Breast epithelium (tissue), 3 donors: ENCODE data around the gene SPDYE4.

ENCODE experiments used
- POLR2A ChIP-seq: fragments of 450-650 bp; IDR thresholded peaks from one replicate; pipeline ENCODE4 v1.6.1; 2016; ENCODE audit warnings: antibody characterized with exemption, mild to moderate bottlenecking, moderate library complexity
- TF ChIP-seq, protein P1 (sequence below), 3 donors: fragments of 450-650 bp; IDR thresholded peaks; one replicate each; pipeline ENCODE4 v1.5.1; 2016 to 2017; ENCODE audit warnings: antibody characterized with exemption in 3 of 3, mild to moderate bottlenecking in 3 of 3, moderate library complexity in 3 of 3

DNA sequence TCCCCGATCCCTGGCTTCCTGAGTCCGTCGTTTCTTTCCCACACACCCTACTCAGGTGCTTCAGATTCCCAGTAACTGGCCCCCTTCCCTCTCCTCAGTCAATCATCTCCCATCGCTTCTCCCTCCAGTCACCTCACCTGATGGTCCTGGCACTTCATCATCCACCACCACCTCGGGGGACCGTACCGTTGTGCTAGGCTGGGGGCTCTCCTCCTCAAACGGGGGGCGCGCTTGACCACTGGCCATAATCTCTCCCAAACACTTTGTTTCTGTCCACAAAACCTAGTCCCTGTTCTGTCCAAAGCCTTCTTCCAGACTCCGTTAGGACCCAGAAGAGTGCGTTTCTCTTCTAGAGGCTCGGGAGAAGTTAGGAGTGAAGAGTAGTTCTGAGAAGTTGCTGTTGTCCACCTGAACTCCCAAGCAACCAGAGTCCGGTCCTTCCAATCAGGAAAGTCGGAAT is at the start of gene SPDYE4:
- TF ChIP-seq POLR2A = no peak
- TF ChIP-seq, protein P1, sequence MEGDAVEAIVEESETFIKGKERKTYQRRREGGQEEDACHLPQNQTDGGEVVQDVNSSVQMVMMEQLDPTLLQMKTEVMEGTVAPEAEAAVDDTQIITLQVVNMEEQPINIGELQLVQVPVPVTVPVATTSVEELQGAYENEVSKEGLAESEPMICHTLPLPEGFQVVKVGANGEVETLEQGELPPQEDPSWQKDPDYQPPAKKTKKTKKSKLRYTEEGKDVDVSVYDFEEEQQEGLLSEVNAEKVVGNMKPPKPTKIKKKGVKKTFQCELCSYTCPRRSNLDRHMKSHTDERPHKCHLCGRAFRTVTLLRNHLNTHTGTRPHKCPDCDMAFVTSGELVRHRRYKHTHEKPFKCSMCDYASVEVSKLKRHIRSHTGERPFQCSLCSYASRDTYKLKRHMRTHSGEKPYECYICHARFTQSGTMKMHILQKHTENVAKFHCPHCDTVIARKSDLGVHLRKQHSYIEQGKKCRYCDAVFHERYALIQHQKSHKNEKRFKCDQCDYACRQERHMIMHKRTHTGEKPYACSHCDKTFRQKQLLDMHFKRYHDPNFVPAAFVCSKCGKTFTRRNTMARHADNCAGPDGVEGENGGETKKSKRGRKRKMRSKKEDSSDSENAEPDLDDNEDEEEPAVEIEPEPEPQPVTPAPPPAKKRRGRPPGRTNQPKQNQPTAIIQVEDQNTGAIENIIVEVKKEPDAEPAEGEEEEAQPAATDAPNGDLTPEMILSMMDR (IDR thresholded peaks at IDR 0.05) = no peak
